Breast epithelium (tissue), 3 donors: ENCODE data around the gene RHBDF1.
A peak's percentile ranks its signal among the peaks of the same experiment; 100 is the strongest.

ENCODE experiments used
- POLR2AphosphoS5 ChIP-seq, 3 donors: sonication (generic); formaldehyde crosslinking; IDR thresholded peaks; one replicate each; pipeline ENCODE4 v1.6.1; 2017; ENCODE audit warnings: antibody characterized with exemption in 3 of 3
- TF ChIP-seq, protein P1 (sequence below), 3 donors: fragments of 450-650 bp; IDR thresholded peaks; one replicate each; pipeline ENCODE4 v1.5.1; 2016 to 2017; ENCODE audit warnings: antibody characterized with exemption in 3 of 3, mild to moderate bottlenecking in 3 of 3, moderate library complexity in 3 of 3

DNA sequence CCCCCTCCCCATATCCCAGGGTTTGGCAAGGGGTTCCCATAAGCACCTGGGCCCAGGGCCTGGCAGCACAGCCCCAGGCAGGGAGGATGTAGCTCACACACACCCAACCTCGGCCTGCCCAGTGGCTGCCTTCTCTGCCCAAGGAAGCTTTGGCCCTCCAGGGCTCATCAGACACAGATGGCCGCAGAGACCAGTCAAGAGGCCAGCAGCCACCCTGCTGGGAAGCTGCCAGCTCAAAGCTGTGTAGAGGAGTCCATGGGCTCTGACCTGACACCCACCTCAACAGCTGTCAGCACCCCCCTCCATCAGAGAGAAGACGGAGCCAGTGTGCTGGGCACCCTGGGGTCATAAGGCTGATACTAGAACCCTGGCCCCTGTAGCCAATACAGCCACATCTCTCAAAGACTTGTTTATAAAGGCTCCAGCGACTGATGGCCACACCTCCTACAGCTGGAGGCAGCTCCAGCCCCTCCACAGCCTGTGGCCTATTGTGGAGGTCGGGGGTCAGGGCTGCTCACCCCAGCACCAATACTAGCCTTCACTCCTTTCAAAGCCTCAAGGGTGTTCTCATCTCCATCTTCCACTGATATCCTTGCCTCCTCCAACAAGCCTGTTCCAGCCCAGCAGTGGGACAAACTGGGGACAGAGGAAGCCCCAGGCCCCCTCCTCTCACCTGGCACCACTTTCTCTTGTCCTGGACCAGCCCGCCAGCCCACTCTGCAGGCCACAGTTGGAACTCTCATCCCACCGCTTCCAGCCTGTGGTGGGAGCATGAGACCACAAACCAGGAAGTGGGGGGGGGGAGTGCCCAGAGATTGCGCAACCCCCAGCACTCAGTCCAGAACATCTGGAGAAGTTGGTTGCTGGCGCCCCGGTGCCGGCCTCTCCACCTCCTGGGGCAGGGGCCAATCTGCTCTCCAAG lies 3.4 kb upstream of the RHBDF1 start:
- TF ChIP-seq, protein P1, sequence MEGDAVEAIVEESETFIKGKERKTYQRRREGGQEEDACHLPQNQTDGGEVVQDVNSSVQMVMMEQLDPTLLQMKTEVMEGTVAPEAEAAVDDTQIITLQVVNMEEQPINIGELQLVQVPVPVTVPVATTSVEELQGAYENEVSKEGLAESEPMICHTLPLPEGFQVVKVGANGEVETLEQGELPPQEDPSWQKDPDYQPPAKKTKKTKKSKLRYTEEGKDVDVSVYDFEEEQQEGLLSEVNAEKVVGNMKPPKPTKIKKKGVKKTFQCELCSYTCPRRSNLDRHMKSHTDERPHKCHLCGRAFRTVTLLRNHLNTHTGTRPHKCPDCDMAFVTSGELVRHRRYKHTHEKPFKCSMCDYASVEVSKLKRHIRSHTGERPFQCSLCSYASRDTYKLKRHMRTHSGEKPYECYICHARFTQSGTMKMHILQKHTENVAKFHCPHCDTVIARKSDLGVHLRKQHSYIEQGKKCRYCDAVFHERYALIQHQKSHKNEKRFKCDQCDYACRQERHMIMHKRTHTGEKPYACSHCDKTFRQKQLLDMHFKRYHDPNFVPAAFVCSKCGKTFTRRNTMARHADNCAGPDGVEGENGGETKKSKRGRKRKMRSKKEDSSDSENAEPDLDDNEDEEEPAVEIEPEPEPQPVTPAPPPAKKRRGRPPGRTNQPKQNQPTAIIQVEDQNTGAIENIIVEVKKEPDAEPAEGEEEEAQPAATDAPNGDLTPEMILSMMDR (IDR thresholded peaks at IDR 0.05), result peak; percentile 13 to 31 (median 17)
- TF ChIP-seq POLR2AphosphoS5 (IDR thresholded peaks at IDR 0.05), result peak in 2 of 3 donors; percentile 46 to 63
